RPMI8226 (cell line): ENCODE measurements around the gene SIX2.
A peak's percentile ranks its signal among the peaks of the same experiment; 100 is the strongest.
"Not testable (repeated sequence)": the region's sequence is repeated elsewhere in the genome, so short reads cannot be mapped to it uniquely, and the experiment has no call there.

Source experiments
- DNase-seq: peaks from one replicate; pipeline ENCODE4 v3.0.0-alpha.2; 2015

The SIX2 gene

DNA sequence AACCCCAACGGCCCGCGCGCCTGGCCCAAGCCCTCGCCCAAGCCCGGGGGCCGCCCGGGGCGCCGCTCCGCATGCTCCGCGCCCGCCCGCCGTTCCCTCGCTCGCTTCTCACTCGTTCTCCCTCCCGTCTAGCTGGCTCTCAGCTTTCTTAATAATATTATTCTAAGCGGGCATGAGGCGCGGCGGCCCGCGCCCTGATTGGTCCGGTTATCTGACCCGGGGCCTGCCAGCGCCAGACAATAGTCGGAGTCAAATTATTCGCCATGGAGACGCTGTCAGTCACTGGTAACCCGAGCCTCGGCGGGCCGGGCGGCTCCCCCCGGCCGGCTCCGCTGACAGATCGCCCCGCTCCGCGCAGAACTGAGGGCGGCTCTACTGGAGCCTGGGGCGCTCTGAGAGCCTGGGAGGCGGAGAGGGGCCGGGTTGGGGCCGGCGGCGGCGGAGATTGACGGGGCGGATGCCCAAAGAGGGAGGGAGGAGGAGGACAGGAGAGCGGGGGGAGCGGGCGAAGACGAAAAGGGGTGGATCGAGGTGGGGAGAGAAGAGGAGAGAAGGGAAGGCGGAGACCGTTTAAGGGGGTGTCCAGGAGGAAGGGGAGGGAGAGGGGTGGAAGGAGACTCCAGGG is at the start of gene SIX2:
Gene SIX2, minus strand, starts transcription at position 150 of the 625 bp plus-strand sequence. CDS start 342 bp downstream, outside the sequence.
- no peak for DNase-seq

DNA sequence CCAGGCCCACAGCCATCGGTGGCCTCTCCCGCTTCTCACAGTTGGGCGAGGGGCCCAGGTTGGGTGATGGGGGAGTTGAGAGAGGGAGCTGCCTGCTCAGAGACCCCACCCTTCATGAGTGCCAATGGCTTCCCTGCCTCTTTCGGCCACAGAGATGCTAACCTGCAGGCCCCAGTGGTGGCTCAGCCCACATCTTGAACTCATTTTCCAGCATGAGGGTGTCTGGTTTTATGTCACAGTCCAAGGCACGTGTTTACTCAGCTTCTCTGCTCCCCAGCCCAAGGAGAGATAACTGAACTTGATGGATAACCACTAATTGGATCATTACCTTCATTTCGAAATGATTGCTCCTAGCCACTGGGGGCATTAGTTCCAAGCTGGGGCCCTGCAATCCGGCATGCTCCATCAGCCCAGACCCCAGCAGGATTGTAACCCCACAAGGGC is 45.9 kb upstream of the SIX2 start:
- no peak for DNase-seq

DNA sequence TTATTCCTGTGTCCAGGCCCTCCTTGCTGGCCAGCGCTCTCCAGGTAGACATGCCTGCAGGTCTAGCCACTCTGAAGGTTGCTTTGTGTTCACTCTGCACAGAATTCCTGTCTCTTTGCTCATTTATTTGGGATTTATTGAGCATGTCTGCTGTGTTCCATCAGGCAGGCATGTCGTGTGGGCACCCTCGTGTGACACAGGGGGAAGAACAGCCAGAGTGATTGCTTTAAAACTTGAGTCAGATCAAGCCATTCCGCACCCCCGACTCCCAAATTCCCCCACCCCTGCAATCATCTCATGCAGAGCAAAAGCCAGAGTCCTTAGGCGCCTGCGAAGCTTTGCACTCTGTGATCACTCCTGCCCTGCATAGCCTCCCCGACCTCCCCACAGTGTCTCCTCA is 44.7 kb upstream of the SIX2 start:
- no peak for DNase-seq

DNA sequence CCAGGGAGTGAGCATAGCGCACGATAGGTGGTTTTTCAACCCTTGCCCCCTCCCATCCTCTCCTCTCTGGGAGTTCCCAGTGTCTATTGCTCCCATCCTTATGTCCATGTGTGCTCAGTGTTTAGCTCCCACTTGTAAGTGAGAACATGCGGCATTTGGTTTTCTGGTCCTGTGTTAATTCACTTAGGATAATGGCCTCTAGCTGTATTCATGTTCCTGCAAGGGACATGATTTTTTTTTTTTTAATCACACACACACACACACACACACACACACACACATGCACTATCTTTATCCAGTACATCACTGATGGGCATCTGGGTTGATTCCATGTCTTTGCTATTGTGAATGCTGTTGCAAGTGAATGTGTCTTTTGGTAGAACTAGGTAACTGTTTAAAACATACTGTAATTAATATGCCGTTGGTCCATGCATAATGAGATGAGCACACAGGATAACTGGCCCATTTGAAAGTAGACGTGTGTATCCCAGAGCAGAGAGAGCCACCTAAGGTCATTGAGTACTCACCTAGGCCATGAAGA is 43.2 kb upstream of the SIX2 start:
- DNase-seq = no peak

DNA sequence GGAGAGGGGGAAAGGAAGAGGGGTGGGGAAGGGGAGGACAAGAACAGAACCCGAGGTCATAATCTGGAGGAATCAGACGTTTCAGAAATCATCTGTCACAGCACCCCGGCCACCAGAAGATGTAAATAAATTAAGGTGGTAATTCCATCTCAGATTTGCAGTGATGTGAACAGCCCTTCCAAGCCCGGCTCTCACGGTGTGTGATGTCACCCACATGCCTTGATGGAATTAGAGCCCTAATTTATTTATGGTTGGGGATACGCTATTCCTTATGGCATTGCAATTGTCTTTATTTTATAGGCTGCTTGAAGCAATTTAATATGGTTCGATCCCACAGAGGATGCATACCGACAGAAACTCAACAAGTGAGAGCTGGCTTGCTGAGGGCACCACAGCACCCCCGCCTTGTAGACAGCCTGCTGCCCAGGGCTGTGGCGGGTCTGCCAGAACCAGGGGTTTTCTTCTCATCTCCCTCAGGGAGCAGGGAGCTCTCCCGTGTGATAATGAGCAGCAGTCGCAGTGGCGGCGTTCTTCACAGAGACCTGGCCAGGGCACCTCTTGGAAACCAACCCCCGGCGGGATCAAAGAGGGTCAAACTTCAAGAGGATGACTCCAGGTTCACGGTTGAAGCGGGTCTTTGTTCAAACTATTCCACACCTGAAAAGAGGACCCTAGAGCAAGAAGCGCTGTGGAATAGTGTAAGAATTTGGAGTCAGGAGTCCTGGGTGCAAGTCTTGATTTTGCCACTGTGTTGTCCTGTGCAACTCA is 40.5 kb upstream of the SIX2 start:
- no peak for DNase-seq

DNA sequence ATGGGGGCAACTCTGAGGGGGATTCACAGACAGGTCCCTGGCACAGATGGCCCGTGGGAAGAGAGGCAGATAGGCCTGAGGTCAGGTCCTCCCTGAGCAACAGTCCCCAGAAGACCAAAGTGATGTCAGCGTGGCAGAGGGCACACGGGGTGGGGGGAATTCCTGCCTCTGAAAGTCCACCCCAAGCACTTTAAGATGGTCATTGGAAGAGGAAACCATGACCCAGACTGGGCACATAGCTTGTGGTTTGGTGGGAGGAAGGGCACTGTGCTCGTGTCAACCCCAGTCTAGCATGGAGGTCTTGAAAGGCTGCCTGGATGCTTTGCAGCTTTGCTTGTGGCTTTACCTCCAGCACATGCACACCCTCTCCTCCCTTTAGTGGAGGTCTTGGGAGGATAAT is 38.0 kb upstream of the SIX2 start:
- DNase-seq = no peak

DNA sequence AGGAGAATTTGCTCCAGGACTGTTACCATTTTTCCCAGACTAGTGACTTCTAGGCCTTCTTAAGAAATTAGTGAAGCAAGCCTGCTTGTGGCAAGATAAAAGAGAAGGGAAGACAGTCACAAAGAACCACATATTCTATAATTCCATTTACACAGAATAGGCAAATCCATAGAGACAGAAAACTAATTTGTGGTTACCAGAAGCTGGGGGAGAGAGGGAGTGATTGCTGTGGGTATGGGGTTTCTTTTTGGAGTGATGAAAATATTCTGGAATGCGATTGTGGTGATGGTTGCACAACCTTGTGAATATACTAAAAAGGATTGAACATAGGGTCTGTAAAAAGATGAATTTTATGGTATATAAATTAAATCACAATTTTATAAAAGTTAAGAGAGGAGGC is 37.5 kb upstream of the SIX2 start:
- no peak for DNase-seq

DNA sequence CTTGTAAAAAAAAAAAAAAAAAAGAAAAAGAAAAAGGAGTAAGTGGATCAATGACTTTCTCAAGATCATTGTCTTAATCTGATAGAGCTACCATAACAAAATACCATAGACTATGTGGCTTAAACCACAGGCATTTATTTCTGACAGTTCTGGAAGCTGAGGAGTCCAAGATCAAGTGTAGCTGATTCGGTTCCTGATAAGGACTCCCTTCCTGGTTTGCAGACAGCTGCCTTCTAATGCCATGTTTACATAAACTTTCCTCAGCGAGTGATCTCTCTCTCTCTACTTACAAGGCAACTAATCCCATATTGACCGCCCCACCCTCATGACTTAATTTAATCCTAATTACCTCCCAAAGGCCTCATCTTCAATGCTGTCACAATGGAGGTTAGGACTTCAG is 36.5 kb upstream of the SIX2 start:
- DNase-seq = no peak

DNA sequence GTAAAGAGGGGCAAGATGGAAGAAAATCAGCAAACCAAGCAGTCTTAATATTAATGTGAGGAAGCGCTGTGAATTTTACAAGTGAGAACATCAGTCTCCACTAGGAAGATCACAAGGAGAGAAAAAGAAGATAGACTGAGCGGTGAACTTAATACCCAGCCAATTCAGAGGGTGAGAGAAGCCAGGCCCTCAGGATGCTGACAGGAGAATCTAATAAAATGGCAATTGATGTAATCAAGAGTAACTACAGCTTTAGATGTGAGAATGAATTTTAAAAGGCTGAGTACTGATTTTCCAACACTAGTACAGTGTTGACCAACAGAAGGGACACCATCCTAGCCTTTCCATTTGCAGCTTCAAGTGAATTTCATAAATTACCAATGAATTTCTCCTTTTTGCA is 35.7 kb upstream of the SIX2 start:
- no peak for DNase-seq

DNA sequence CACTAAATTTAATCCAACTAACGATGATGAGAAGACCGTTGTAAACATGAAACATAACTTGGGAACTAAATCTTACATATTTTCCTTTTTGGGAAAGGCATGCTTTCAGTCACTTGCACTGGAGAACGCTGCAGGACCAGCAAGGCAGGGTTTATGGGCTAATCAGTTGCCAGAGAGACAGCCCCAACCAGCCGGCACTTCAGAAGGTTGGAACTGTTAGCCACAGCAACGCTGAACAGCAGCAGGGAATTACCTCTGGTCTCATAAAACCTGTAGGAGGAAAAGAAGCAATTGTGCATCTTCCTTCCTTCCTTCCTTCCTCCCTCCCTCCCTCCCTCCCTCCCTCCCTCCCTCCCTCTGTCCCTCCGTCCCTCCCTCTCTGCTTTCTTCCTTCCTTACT is 33.9 kb upstream of the SIX2 start:
- DNase-seq = no peak

DNA sequence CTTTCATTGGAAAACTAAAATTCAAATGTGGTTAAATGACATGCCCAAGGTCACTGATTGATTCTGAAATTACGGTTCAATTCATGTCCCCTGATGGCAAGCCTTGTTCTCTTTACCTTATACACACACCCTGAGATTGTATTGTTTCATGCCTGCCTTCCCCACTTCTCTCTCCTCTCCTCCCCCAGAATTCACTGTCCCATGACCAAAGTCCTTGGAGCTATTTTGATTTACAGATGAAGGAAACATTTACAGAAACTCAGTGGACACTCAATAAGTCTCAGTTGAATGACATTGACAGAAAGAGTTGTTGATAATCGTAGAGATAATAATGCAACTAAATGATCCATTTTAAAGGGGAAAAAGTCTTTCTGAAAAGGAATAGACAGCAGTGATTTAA is 33.1 kb upstream of the SIX2 start:
- no peak for DNase-seq

DNA sequence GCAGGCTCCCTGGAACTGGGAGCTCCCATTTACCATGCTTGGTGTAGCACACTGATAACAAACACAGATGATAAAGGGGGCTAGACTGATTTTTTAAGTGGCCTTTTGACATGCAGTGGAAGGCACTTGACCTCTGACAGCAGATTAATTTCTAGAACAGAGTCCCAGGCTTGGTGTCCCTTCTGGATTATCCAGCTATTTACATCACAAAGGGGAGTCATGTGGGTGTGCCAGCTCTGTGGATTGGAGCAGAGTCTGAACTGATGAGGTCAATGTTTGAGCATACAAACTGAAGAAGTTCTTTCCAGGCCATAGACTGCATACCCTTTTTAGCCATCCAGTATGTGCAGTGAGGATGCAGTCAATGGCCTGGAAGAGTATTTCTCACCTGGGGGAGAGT is 31.5 kb upstream of the SIX2 start:
- no peak for DNase-seq

DNA sequence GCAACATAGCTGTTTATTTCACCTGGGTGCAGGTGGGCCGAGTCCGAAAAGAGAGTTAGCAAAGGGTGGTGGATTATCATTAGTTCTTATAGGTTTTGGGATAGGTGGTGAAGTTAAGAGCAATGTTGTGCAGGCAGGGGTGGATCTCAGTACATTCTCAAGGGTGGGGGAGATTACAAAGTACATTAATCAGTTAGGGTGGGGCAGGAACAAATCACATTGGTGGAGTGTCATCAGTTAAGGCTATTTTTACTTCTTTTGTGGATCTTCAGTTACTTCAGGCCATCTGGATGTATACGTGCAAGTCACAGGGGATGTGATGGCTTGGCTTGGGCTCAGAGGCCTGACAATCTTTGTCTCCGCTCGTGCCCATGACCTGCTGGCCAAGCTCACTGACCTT is 30.6 kb upstream of the SIX2 start:
- DNase-seq = not testable (repeated sequence)

DNA sequence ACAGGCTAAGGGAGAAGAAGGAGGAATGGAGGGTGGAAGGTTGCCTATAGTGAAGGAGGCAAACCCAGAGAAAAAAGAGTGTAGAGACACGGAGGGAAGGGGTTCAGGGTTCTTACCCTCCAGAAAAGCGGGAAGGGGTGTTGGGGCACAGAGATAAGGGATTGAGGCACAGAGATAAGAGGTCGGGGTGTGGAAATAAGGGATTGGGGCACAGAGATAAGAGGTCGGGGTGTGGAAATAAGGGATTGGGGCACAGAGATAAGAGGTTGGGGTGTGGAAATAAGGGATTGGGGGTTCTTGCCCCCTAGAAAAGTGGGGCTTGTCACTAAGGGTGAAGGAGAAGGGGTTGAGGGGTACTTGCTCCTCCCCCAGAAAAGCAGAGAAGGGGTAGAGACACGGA is 29.6 kb upstream of the SIX2 start:
- not testable (repeated sequence) for DNase-seq

DNA sequence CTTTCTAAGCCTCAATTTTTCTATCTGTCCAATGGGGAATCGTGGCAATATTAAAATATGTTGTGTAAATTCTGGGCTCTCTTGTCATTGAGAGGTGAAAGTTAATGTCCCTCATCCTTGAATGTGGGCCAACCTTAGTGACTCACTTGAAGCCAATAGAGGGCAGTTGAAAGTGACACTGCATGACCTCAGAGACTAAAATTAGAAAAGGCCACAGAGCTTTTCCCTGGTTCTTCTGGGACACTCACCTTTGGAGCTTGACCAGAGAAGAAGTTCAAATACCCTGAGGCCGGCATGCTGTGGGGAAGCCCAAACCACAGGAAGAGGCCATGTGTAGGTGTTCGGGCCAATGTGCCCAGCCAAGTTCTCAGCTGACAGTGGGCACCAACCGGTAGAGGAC is 24.1 kb upstream of the SIX2 start:
- no peak for DNase-seq

DNA sequence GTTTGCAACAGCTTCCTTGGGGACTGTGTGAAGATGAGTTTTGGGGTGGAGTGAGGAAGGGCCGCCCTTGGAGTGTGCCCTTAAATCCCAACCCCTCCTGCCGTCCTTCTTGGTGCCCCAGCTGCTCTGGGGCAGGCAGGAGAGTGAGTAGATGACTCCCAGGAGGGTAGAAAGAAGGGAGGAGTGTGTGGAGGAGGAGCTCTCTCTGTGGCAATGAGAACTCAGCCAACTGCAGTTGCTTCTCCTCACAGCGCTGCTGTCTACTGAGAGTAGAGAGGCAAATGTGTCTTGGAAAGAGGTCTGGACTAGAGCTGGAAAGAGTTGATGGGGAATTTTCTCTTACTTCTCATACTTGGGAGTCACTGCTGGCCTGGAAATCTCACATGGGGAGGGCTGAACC is 21.8 kb upstream of the SIX2 start:
- DNase-seq = no peak

DNA sequence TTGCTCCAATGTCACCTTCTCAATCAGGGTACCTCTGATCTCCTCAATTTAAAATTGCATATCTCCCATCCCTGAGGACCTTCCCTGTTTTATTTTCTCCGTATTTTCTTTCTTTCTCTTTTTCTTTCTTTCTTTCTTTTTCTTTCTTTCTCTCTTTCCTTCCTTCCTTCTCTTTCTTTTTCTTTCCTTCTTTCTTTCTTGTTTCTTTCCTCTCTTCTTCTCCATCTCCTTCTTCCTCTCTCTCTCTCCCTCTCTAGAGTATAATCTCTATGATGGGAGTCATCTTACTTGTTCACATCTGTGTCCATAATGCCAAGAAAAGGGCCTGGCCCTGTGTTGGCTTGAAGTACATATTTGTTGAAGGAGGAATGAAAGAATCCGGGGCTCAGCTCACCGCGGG is 21.3 kb upstream of the SIX2 start:
- DNase-seq = no peak

DNA sequence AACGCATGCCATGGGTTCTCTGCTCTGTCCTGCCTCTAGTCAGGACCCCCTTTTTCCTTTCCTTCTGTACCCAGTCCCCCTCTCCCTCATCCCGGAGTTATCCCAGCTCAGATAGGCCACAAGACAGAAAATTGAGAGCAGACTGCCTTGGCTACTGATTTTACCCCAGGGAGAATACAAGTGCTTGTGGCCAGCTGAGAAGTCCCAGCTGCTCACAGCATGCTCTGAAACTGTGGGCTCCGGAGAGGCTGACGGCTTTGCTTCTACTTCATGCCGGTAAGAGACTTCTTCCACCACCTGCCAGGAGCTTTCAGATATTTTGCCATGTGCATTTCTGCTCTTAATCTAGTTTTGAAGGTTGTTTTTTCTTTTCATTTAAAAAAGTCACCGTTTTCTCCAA is 20.0 kb upstream of the SIX2 start:
- DNase-seq = no peak

DNA sequence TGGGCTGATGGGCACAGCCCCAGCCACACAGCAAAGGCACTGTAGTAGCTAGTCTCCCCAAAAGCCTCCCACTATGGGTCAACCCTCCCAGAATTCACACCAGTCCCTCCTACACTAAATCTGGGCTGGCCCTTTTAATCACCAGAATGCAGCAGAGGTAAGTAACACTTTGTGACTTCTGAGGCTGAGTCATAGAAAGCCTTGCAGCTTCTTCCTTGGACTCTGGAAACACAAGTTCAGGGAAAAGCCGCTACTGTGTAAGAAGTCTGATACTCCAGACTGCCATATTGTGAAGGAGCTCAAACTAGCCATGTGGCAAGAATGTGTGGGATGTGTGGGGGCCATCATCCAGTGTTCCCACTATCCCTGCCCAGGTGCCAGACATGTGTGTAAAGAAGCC is 19.0 kb upstream of the SIX2 start:
- DNase-seq = no peak

DNA sequence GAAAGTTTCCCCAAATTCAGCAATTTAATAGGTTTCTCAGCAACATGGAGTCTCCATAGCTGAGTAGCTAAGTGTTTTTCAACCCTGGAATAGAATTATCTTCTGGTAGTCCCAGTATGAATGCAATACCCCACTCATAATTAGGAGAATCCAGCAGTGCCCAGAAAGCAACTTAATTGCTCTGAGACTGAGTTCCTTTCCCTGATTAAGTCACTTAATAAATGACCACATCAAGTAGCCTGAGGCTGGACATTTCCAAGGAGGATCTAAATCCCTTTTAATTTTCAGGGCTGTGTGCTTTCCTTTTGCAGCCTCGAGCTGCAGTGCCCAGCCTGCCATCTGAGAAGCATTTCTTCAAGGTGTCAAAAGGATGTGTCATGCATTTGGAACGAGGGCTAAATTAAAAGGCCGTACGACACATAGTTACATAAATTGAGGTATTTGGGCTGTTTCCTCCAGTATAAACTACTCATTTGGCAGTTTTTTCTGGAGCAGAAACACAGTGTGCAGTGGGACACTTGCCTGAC is 17.7 kb upstream of the SIX2 start:
- no peak for DNase-seq

DNA sequence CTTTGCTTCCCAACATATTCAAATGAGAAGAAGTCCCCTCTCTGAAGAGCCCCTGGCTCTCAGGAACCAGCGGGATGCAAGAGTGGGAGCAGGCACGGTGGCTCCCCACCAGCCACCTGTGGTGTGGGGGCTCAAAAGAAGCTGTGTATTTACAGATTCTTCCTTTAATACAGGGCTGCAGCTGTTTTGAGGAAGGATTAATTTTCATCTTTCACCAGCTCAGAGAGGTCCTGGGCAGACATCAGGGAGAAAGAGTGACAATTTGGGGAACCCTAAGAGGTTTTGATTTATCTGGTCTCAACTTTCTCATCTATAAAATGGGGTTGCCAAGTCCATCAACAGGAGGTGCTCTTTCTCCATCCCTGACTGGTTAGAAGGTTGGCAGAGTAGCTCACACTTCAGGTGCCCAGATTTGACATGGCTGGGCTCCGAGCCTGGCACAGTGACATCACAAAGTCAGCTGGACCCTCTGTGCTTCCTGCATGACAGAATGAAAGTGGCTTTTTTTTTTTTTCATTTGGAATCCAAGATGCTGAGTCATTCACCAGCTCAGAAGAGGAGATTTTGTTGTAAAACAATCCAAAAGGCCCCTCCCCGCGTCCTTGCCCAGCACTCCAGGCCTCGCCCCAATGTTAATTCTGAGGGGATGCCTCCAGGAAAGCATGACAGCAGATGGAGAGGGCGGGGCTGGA is 15.5 kb upstream of the SIX2 start:
- DNase-seq = peak; percentile 17

DNA sequence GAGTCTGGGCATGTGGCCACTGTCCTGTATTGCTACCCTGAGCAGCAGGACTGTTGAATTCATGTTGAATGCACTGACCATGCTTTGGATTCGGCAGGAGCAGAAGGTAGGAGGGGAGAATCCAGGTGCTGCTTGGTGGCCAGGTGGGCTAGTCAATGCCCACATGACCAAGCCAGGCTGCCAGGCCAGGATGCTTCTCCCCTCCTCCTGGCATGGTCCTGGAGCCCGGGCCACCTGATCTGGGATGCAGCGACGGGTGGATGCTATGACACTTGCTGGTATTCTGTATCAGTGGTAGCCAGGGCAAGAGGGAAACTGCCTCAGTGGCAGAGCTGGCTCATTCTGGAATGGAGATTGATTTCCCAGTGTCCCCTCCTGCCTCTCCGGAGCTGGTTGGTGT is 14.8 kb upstream of the SIX2 start:
- no peak for DNase-seq

DNA sequence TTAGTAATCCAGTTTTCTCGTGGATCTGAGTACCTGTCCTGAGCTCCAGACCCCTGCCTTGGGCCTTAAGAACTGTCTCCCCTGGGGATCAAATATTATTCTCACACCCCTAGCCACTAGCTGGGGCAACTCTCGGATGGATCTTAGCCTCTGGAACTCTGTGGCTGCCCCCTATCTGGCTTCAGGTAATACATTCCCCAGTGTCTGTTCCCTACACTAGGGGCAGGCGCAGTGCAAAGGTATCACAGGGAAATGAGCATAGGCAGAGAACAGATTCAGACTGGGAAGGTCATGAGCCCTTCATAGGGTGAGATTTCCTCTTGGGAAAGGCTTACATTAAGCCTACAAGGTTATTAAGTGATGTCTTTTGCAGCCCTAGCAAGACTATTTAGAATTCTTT is 11.2 kb upstream of the SIX2 start:
- no peak for DNase-seq

DNA sequence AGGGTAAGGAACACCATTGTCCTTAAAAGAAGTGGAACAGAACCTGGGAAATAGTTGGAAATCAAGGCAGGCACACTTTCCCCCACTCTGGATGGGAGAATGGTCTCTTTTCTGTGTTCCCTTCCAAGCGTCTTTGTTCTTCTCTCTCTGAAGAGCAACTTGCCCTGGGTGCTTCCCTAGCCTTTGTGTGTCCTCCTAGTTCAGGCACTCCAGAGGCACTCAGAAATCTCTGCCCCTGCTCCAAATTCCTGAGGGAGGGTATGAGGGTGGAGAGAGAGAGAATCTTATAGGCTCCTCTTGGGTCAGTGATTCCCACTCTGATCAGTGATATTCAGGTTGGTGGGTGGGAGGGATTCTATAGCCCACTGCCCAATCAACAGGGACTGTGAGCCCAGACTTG is 8.8 kb upstream of the SIX2 start:
- DNase-seq = no peak
